ENCODE measurements around the gene NR3C1. TPM values are rescaled to one million over a fixed set of nuclear protein-coding genes. Genes with fewer than 3 reads are reported as not detected.

The NR3C1 gene
- polyA plus RNA-seq, 1 donor (not counting 4 experiments of a cell fraction or from before 2014, with no cell fraction given) = 30.7 TPM

- Histone ChIP-seq H3K9me1 (ENCODE audit: control insufficient read depth, extremely low read depth, insufficient read depth, low read length) (no peaks in the 10 kb centered on the region), H3K4me3 (ENCODE audit: control insufficient read depth in 2 of 3, extremely low read depth in 1 of 3, insufficient read depth in 2 of 3, low read depth in 1 of 3, low read length in 3 of 3) (no peak overlapping the region), H3K27me3 (ENCODE audit: control insufficient read depth, extremely low read depth, insufficient read depth, low read length) (no peaks in the 10 kb centered on the region), H3K27ac (ENCODE audit: control insufficient read depth, insufficient read depth, low read length) (no peak overlapping the region), H3K9ac (ENCODE audit: control insufficient read depth, extremely low read depth, insufficient read depth, low read length) (no peak overlapping the region), H2AFZ (ENCODE audit: control insufficient read depth, low read length) (no peak overlapping the region), H3K4me2 (ENCODE audit: control insufficient read depth, extremely low read depth, insufficient read depth, low read depth, low read length) (no peak overlapping the region), H3K4me1 (ENCODE audit: control insufficient read depth, extremely low read depth, insufficient read depth, low read length) (peaks cover 3% of the 10 kb centered on the region), H4K20me1 (ENCODE audit: control insufficient read depth, extremely low read depth, insufficient read depth, low read length) (no peaks in the 10 kb centered on the region), H3K79me2 (ENCODE audit: control insufficient read depth, insufficient read depth, low read length) (no peaks in the 10 kb centered on the region), H3K36me3 (ENCODE audit: control insufficient read depth in 2 of 2, extremely low read depth in 1 of 2, insufficient read depth in 2 of 2, low read length in 2 of 2) (no peaks in the 10 kb centered on the region), H3K9me3 (ENCODE audit: control insufficient read depth, low read depth, low read length) (no peaks in the 10 kb centered on the region)
- dilution Hi-C loops (cut with MboI; ENCODE audit: extremely low pct_ligation_motif_present, low sequenced_read_pairs) = no loop called here
- no peak for FAIRE-seq
- TF ChIP-seq EZH2 (IDR thresholded peaks at IDR 0.05; ENCODE audit: low read length) = no peak
- TF ChIP-seq, protein P1, sequence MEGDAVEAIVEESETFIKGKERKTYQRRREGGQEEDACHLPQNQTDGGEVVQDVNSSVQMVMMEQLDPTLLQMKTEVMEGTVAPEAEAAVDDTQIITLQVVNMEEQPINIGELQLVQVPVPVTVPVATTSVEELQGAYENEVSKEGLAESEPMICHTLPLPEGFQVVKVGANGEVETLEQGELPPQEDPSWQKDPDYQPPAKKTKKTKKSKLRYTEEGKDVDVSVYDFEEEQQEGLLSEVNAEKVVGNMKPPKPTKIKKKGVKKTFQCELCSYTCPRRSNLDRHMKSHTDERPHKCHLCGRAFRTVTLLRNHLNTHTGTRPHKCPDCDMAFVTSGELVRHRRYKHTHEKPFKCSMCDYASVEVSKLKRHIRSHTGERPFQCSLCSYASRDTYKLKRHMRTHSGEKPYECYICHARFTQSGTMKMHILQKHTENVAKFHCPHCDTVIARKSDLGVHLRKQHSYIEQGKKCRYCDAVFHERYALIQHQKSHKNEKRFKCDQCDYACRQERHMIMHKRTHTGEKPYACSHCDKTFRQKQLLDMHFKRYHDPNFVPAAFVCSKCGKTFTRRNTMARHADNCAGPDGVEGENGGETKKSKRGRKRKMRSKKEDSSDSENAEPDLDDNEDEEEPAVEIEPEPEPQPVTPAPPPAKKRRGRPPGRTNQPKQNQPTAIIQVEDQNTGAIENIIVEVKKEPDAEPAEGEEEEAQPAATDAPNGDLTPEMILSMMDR (optimal IDR thresholded peaks at IDR 0.05 in 1 of 3, IDR thresholded peaks at IDR 0.05 in 1 of 3, conservative IDR thresholded peaks at IDR 0.05 in 1 of 3; ENCODE audit: extremely low read depth in 1 of 3, insufficient read depth in 2 of 3, low read length in 3 of 3) = no peak
- DNase-seq (ENCODE audit: low read depth, low spot score) = no peak
Observed at GRCh38 chr5:143277536-143277935, 126.0 kb downstream of the NR3C1 start.

GRCh38 chr5:143275512-143276363 lies 127.7 kb downstream of the NR3C1 start:
- Histone ChIP-seq H3K4me2 (ENCODE audit: control insufficient read depth, extremely low read depth, insufficient read depth, low read depth, low read length) (no peak overlapping the region), H3K4me3 (ENCODE audit: control insufficient read depth in 2 of 3, extremely low read depth in 1 of 3, insufficient read depth in 2 of 3, low read depth in 1 of 3, low read length in 3 of 3) (no peak overlapping the region), H3K9me3 (ENCODE audit: control insufficient read depth, low read depth, low read length) (no peaks in the 10 kb centered on the region), H3K27me3 (ENCODE audit: control insufficient read depth, extremely low read depth, insufficient read depth, low read length) (no peaks in the 10 kb centered on the region), H3K9me1 (ENCODE audit: control insufficient read depth, extremely low read depth, insufficient read depth, low read length) (no peaks in the 10 kb centered on the region), H2AFZ (ENCODE audit: control insufficient read depth, low read length) (no peak overlapping the region), H3K36me3 (ENCODE audit: control insufficient read depth in 2 of 2, extremely low read depth in 1 of 2, insufficient read depth in 2 of 2, low read length in 2 of 2) (no peaks in the 10 kb centered on the region), H3K27ac (ENCODE audit: control insufficient read depth, insufficient read depth, low read length) (no peak overlapping the region), H3K79me2 (ENCODE audit: control insufficient read depth, insufficient read depth, low read length) (no peaks in the 10 kb centered on the region), H3K9ac (ENCODE audit: control insufficient read depth, extremely low read depth, insufficient read depth, low read length) (no peak overlapping the region), H4K20me1 (ENCODE audit: control insufficient read depth, extremely low read depth, insufficient read depth, low read length) (no peaks in the 10 kb centered on the region), H3K4me1 (ENCODE audit: control insufficient read depth, extremely low read depth, insufficient read depth, low read length) (peaks cover 3% of the 10 kb centered on the region)
- FAIRE-seq (no peak), DNase-seq (ENCODE audit: low read depth, low spot score) (no peak)
- dilution Hi-C loops (cut with MboI; ENCODE audit: extremely low pct_ligation_motif_present, low sequenced_read_pairs) = no loop called here
- TF ChIP-seq EZH2 (IDR thresholded peaks at IDR 0.05; ENCODE audit: low read length) = no peak
- TF ChIP-seq, protein P1 (optimal IDR thresholded peaks at IDR 0.05 in 1 of 3, IDR thresholded peaks at IDR 0.05 in 1 of 3, conservative IDR thresholded peaks at IDR 0.05 in 1 of 3; ENCODE audit: extremely low read depth in 1 of 3, insufficient read depth in 2 of 3, low read length in 3 of 3) = no peak

All from keratinocyte (primary cell).